GM12801 (cell line): ENCODE data around the gene LSM12.

ENCODE experiments used
- TF ChIP-seq, protein P1 (sequence below): IDR thresholded peaks from one replicate; pipeline ENCODE4 v1.5.1; 2011; ENCODE audit warnings: control low read depth; ENCODE audit not compliant: insufficient read length; ENCODE audit errors: extremely low read depth

LSM12 gene

DNA sequence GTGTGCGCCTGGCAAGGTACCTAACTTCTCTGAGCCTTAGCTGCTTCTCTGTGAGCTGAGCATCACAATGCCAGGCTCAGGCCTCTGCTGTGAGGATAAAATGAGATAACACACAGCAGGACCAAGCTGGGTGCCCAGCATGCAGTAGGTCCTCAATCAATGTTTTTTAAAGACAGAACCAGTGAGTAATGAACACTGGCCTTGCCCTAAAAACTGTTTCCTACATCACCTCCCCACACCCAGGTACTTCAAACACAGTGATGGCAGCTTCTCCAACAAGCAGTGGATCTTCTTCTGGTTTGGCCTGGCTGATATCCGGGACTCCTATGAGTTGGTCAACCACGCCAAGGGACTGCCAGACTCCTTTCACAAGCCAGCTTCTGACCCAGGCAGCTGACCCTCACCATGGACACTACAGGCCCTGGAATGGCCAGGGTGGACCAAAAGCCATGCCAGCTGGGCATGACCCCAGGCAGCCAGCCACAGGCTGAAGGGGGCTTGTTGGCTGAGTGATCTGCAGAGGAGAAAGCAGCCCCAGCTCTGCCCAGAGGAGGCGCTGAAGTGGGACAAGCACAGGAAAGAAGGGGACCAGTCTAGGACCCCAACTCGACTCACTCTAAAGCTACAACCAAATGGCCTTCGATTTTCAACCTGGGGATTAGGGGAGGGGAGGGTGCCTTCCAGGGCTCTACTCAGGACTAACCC is 58.1 kb downstream of the LSM12 start:
- TF ChIP-seq, protein P1, sequence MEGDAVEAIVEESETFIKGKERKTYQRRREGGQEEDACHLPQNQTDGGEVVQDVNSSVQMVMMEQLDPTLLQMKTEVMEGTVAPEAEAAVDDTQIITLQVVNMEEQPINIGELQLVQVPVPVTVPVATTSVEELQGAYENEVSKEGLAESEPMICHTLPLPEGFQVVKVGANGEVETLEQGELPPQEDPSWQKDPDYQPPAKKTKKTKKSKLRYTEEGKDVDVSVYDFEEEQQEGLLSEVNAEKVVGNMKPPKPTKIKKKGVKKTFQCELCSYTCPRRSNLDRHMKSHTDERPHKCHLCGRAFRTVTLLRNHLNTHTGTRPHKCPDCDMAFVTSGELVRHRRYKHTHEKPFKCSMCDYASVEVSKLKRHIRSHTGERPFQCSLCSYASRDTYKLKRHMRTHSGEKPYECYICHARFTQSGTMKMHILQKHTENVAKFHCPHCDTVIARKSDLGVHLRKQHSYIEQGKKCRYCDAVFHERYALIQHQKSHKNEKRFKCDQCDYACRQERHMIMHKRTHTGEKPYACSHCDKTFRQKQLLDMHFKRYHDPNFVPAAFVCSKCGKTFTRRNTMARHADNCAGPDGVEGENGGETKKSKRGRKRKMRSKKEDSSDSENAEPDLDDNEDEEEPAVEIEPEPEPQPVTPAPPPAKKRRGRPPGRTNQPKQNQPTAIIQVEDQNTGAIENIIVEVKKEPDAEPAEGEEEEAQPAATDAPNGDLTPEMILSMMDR, result no peak

GRCh38 chr17:44007346-44008204 is 58.9 kb downstream of the LSM12 start:
- TF ChIP-seq, protein P1, result no peak

DNA sequence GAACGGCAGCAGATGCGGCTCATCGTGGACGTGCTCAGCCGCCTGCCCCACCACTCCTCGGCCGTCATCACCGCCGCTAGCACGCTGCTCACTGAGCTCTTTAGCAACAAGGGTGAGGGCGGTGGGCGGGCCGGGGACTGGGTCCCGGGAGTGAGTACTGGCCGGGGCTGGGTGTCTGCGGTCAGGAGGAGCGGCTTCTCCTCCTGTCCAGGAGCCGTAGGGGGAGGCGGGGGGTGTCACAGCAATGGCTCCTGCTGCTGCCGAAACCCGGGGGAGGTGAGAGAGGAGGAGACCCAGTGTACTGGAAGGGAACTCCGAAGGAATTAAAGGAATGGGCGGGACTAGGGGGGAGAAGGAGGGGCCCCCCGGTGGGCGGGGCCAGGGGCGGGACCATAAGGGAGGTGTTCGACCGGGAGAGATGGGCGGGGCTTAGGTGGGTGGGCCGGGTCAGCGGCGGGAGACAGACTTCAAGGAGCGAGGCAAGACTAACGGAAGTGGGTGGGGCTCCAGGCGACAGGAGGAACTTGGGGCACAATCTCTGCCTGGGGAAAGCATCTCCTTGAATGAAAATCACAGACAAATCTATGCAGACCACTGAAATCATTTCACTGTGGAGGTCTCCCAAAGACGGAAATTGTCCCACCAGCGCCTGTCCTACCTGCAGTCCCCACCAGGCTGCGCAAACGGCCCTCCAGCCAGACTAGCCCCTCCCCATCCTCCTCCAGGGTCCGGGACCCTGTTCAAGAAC is 59.7 kb downstream of the LSM12 start:
- TF ChIP-seq, protein P1, result no peak

DNA sequence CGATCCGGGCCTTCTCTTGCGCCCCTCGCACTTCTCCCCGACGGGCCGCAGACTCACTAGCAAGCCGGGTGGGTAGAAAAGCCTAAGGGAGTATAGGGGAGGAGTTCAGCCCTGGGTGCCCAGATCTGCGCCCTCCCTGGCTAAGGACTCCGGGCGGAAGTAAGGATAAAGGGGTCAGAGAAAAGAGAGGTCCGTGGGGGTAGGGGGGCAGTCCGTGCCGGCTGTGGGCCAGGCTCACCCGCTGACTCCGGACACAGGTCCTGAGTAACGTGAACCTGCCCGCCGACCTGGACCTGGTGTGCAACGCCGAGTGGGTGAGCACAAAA is 60.2 kb downstream of the LSM12 start:
- TF ChIP-seq, protein P1, result no peak

- TF ChIP-seq, protein P1, result no peak
Measured at GRCh38 chr17:44005527-44006271, 60.8 kb downstream of the LSM12 start.

DNA sequence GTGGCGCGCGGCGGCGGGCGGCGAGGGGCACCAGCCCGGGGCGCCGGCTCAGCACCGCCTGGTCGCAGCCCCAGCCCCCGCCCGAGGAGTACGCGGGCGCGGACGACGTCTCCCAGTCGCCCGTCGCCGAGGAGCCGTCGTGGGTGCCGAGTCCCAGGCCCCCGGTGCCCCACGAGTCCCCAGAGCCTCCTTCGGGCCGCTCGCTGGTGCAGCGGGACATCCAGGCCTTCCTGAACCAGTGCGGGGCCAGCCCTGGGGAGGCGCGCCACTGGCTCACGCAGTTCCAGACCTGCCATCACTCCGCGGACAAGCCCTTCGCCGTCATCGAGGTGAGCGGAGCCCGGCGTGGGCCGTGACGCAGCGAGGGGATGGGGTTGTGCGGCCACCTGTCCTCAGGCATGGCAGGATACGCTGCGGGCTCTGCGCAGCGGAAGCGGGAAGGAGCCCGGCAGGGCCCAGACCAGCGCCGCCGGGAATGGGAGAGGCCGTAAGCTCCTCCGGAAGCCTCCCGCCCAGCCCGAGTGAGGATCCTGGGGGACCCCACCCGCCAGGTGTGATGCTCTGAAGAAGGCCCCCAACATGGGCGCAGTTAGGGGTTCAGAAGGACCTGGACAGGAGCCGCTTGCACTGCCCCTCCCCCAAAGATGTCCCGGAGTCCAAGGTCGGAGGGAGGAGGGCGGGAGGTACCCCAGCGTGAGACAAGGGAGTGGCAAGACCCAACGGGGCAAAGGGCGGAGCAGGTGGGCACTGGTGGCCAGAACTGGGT is 61.5 kb downstream of the LSM12 start:
- TF ChIP-seq, protein P1, result no peak
